ENCODE data around the gene FLT3. TPM values are rescaled to one million over a fixed set of nuclear protein-coding genes. Genes with fewer than 3 reads are reported as not detected.

FLT3 gene
- total RNA-seq, 6 donors from 2014 or later, result 0.89 to 6.3 (median 1.6) TPM

- H3K27me3 ChIP-seq, result peaks cover 0 to 68% (median 25%) of the 10 kb centered on the region in 4 donors
- 12 to 28% methylated on average over 10 to 11 of the region's 11 CpGs for WGBS, 2 donors
- TF ChIP-seq EP300 (IDR thresholded peaks at IDR 0.05), result no peak
- TF ChIP-seq POLR2AphosphoS5 (IDR thresholded peaks at IDR 0.05), result no peak
- no peak for TF ChIP-seq POLR2A (IDR thresholded peaks at IDR 0.05)
- TF ChIP-seq, protein P1, sequence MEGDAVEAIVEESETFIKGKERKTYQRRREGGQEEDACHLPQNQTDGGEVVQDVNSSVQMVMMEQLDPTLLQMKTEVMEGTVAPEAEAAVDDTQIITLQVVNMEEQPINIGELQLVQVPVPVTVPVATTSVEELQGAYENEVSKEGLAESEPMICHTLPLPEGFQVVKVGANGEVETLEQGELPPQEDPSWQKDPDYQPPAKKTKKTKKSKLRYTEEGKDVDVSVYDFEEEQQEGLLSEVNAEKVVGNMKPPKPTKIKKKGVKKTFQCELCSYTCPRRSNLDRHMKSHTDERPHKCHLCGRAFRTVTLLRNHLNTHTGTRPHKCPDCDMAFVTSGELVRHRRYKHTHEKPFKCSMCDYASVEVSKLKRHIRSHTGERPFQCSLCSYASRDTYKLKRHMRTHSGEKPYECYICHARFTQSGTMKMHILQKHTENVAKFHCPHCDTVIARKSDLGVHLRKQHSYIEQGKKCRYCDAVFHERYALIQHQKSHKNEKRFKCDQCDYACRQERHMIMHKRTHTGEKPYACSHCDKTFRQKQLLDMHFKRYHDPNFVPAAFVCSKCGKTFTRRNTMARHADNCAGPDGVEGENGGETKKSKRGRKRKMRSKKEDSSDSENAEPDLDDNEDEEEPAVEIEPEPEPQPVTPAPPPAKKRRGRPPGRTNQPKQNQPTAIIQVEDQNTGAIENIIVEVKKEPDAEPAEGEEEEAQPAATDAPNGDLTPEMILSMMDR (IDR thresholded peaks at IDR 0.05), result no peak
Measured at GRCh38 chr13:27981006-27981708, 119.2 kb downstream of the FLT3 start.

GRCh38 chr13:27980280-27980998 lies 119.9 kb downstream of the FLT3 start:
- peaks cover 20 to 28% (median 24%) of the 10 kb centered on the region in 4 donors for H3K4me1 ChIP-seq
- TF ChIP-seq, protein P1 (IDR thresholded peaks at IDR 0.05), result no peak
- no peak for TF ChIP-seq EP300 (IDR thresholded peaks at IDR 0.05)
- no peak for TF ChIP-seq POLR2AphosphoS5 (IDR thresholded peaks at IDR 0.05)
- no peak for TF ChIP-seq POLR2A (IDR thresholded peaks at IDR 0.05)

More at GRCh38 chr13:27981006-27981708, 119.2 kb downstream of the FLT3 start:
- Histone ChIP-seq H3K9me3 (no peaks in the 10 kb centered on the region), H3K4me1 (peaks cover 20 to 24% (median 20%) of the 10 kb centered on the region in 4 donors), H3K27ac (no peak overlapping the region), H3K36me3 (no peaks in the 10 kb centered on the region), H3K4me3 (no peak overlapping the region)
- DNase-seq (no peak), ATAC-seq (ENCODE audit: low FRiP score in 2 of 2) (peak in 1 of 2 donors; percentile 27)

DNA sequence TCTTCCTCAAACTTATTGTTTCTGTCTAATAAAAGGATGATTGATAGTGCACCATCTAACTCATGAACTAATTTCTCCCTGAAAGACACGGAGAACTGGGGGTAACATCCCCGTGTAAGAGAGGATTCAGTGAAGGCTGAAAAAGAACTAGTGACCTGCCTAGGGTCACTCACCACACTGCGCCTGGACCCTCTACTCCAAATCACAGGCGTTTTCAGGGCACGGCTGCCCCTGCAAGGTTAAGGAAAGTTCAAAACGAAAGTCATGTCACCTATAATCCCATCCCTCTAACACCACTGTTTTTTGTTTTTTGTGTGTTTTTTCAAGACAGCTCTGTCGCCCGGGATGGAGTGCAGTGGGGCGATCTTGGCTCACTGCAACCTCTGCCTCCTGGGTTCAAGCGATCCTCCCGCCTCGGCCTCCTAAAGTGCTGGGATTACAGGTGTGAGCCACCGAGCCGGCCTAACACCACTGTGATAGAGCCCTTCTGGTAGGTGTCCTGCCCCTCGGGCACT lies 120.6 kb downstream of the FLT3 start:
- ATAC-seq (ENCODE audit: low FRiP score in 2 of 2) (no peak), DNase-seq (no peak)
- Histone ChIP-seq H3K27ac (no peak overlapping the region), H3K9me3 (no peaks in the 10 kb centered on the region), H3K36me3 (no peaks in the 10 kb centered on the region), H3K4me3 (no peak overlapping the region), H3K4me1 (peaks cover 20 to 30% (median 24%) of the 10 kb centered on the region in 4 donors), H3K27me3 (peaks cover 0 to 76% (median 30%) of the 10 kb centered on the region in 4 donors)
- TF ChIP-seq POLR2A (IDR thresholded peaks at IDR 0.05), result no peak
- no peak for TF ChIP-seq EP300 (IDR thresholded peaks at IDR 0.05)
- no peak for TF ChIP-seq POLR2AphosphoS5 (IDR thresholded peaks at IDR 0.05)
- TF ChIP-seq, protein P1 (IDR thresholded peaks at IDR 0.05), result no peak
- 10 to 14% methylated on average over 11 to 15 of the region's 15 CpGs for WGBS, 2 donors

More at GRCh38 chr13:27980280-27980998, 119.9 kb downstream of the FLT3 start:
- Histone ChIP-seq H3K27ac (no peak overlapping the region), H3K9me3 (no peaks in the 10 kb centered on the region), H3K27me3 (peaks cover 0 to 74% (median 27%) of the 10 kb centered on the region in 4 donors), H3K4me3 (no peak overlapping the region), H3K36me3 (no peaks in the 10 kb centered on the region)
- WGBS, 2 donors, result 2 to 10% methylated on average over 15 to 47 of the region's 54 CpGs
- no peak for DNase-seq
- ATAC-seq (ENCODE audit: low FRiP score in 2 of 2), result no peak

GRCh38 chr13:27979001-27979643 lies 121.3 kb downstream of the FLT3 start:
- ATAC-seq (ENCODE audit: low FRiP score in 2 of 2) (no peak), DNase-seq (no peak)
- H3K27ac ChIP-seq, result no peak overlapping the region
- TF ChIP-seq EP300 (IDR thresholded peaks at IDR 0.05) (no peak), POLR2AphosphoS5 (IDR thresholded peaks at IDR 0.05) (no peak), POLR2A (IDR thresholded peaks at IDR 0.05) (no peak)
- TF ChIP-seq, protein P1 (IDR thresholded peaks at IDR 0.05), result no peak
- H3K9me3 ChIP-seq, result no peaks in the 10 kb centered on the region
- no peak overlapping the region for H3K4me3 ChIP-seq
- H3K36me3 ChIP-seq, result no peaks in the 10 kb centered on the region
- 8 to 9% methylated on average over 15 of the region's 15 CpGs for WGBS, 2 donors
- peaks cover 20 to 30% (median 24%) of the 10 kb centered on the region in 4 donors for H3K4me1 ChIP-seq
- H3K27me3 ChIP-seq, result peaks cover 0 to 82% (median 32%) of the 10 kb centered on the region in 4 donors
